PC-3 (cell line): ENCODE results near the gene CASTOR1. TPM values are rescaled to one million over a fixed set of nuclear protein-coding genes. Genes with fewer than 3 reads are reported as not detected.

Experiments
- ATAC-seq: fragments of 200-7000 bp; cut with Tn5 transposase; 2 replicates; pipeline ENCODE4 v1.9.1; 2020; ENCODE audit warnings: mild to moderate bottlenecking, moderate library complexity
- BruUV-seq: library from RNA; stranded (reverse); fragments of 400-500 nt; replicated peaks from 2 replicates; lab custom pipeline; 2021; lab: Mats Ljungman, UMichigan
- CTCF ChIA-PET: fragments of 300-600 bp; sonication (Branson Sonifier 250); formaldehyde crosslinking; loops from one replicate; lab custom pipeline; 2022; ENCODE audit warnings: antibody characterized with exemption; lab: Charles Lee
- POLR2A ChIA-PET: fragments of 300-600 bp; sonication (Branson Sonifier 250); formaldehyde crosslinking; loops from one replicate; lab custom pipeline; 2022; ENCODE audit warnings: antibody characterized with exemption; ENCODE audit not compliant: unreplicated experiment; lab: Charles Lee
- DNase-seq: peaks from one replicate; pipeline ENCODE4 v3.0.0-alpha.2; 2015
- H2AFZ ChIP-seq: fragments of 300-600 bp; sonication (generic); 2 replicates; pipeline ENCODE4 v1.6.0; 2016; ENCODE audit warnings: antibody characterized with exemption, low read length
- H3F3A ChIP-seq: fragments of 300-600 bp; sonication (generic); one replicate; pipeline ENCODE4 v1.6.0; 2017; ENCODE audit warnings: antibody characterized with exemption, low read length, control low read depth, mild to moderate bottlenecking; ENCODE audit not compliant: unreplicated experiment
- H3K27ac ChIP-seq: fragments of 300-600 bp; sonication (generic); 2 replicates; pipeline ENCODE4 v1.5.1; 2016; ENCODE audit warnings: mild to moderate bottlenecking, low read length
- H3K27me3 ChIP-seq: fragments of 300-600 bp; sonication (generic); 2 replicates; pipeline ENCODE4 v1.6.1; 2016; ENCODE audit warnings: low read length, mixed read lengths
- H3K36me3 ChIP-seq: fragments of 300-600 bp; sonication (generic); 2 replicates; pipeline ENCODE4 v1.6.1; 2016; ENCODE audit warnings: low read depth, mixed run types, low read length, mixed read lengths
- H3K4me1 ChIP-seq: fragments of 300-600 bp; sonication (generic); 2 replicates; pipeline ENCODE4 v1.5.1; 2016; ENCODE audit warnings: low read length; ENCODE audit not compliant: insufficient read depth
- H3K4me2 ChIP-seq: fragments of 300-600 bp; sonication (generic); 2 replicates; pipeline ENCODE4 v1.6.0; 2016; ENCODE audit warnings: low read length
- H3K4me3 ChIP-seq: fragments of 300-600 bp; sonication (generic); 2 replicates; pipeline ENCODE4 v1.5.1; 2016; ENCODE audit warnings: mild to moderate bottlenecking, low read length, mixed read lengths
- H3K79me2 ChIP-seq: fragments of 300-600 bp; sonication (generic); 2 replicates; pipeline ENCODE4 v1.6.1; 2017; ENCODE audit warnings: low read length, mixed read lengths
- H3K9ac ChIP-seq: fragments of 300-600 bp; sonication (generic); 2 replicates; pipeline ENCODE4 v1.6.0; 2016; ENCODE audit warnings: mild to moderate bottlenecking, low read length
- H3K9me2 ChIP-seq: fragments of 300-600 bp; sonication (generic); replicated peaks from 2 replicates; pipeline ENCODE4 v1.6.1; 2016; ENCODE audit warnings: mixed run types, low read length, mixed read lengths
- H3K9me3 ChIP-seq: fragments of 300-600 bp; sonication (generic); 2 replicates; pipeline ENCODE4 v1.6.1; 2016; ENCODE audit warnings: low read length, mixed read lengths
- H4K20me1 ChIP-seq: fragments of 300-600 bp; sonication (generic); 2 replicates; pipeline ENCODE4 v1.6.1; 2016; ENCODE audit warnings: low read length, mixed read lengths
- CTCF ChIP-seq: fragments of 300-600 bp; sonication (generic); conservative IDR thresholded peaks from 2 replicates; pipeline ENCODE4 v1.5.1; 2017; ENCODE audit warnings: antibody characterized with exemption, low read depth, mild to moderate bottlenecking, low read length
- EZH2 ChIP-seq: fragments of 300-600 bp; sonication (generic); IDR thresholded peaks from one replicate; pipeline ENCODE4 v1.6.1; 2017; ENCODE audit warnings: antibody characterized with exemption, mild to moderate bottlenecking, low read length; ENCODE audit not compliant: unreplicated experiment
- EZH2phosphoT487 ChIP-seq: fragments of 300-600 bp; sonication (generic); IDR thresholded peaks from 2 replicates; pipeline ENCODE4 v1.6.1; 2018; ENCODE audit warnings: mild to moderate bottlenecking, antibody characterized with exemption, low read length, borderline replicate concordance
- intact Hi-C: fragments of 100-400 bp; cut with micrococcal nuclease; formaldehyde crosslinking; loops from 2 replicates; pipeline ENCODE4 v1.9.0; 2023
- total RNA-seq: library from RNA; depleted of rRNA; stranded (reverse); fragments of >200 nt; gene quantifications from 2 replicates; pipeline ENCODE4 v1.2.3, GENCODE V29; 2014

CASTOR1 gene
- total RNA-seq, 1 experiment from 2014 or later, result 4.2 TPM

DNA sequence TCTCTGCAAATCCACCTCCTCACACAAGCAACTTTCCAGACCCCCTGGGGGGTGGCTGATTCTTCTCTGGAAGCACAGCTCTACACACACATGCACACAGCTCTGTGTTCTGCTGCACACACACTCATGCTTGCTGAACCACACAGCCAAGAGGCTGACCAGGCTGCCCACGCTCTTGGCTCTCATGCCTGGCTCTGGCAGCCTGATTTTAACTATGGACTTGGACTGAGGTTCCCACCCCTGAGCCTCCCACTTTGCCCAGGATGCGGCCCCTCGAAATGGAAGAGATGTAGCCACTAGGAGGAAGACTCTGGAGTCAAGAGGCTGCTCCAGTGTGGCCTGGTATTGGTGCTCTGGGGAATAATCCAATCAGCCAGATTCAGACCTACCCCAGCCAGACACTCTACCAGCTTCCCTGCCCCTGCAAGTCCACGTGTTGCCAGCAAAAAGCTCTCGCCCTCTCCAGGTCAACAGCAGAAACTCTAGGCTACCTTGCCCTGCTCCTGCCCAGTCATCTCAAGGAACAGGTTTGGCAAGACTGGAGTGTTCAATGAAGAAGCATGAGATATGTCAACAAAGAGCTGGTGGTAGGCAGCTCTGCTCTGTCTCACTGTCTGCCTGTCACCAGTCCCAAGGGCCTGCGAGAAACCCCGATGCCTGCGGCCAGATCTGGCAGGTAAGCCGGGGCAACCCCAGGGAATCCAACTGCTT is 8.8 kb upstream of the CASTOR1 start:
- H3K4me3 ChIP-seq, result no peak overlapping the region
- peaks cover 38% of the 10 kb centered on the region for H3K4me1 ChIP-seq
- DNase-seq (peak; percentile 89), ATAC-seq (peak; percentile 75)
- no peaks in the 10 kb centered on the region for H4K20me1 ChIP-seq
- no peaks in the 10 kb centered on the region for H3K27me3 ChIP-seq
- H3K79me2 ChIP-seq, result peaks cover 7% of the 10 kb centered on the region; the same call in 1 of the 2 replicates
- H3K9ac ChIP-seq, result peak overlapping the region; percentile 63
- H2AFZ ChIP-seq, result no peak overlapping the region
- H3K27ac ChIP-seq, result peak overlapping the region; percentile 84
- CTCF ChIA-PET, result interaction anchor here (0.5 to 1.0 kb wide), 2 partner anchors 10 to 133 kb away, joined by 3 to 4 read pairs; no protein-coding TSS in a partner anchor
- POLR2A ChIA-PET, result no interaction called here
- H3K4me2 ChIP-seq, result peak overlapping the region; percentile 54; the same call in 1 of the 2 replicates
- intact Hi-C loops, result no loop called here
- no peaks in the 10 kb centered on the region for H3K9me3 ChIP-seq
- H3K9me2 ChIP-seq, result no peaks in the 10 kb centered on the region
- TF ChIP-seq EZH2phosphoT487, result no peak
- TF ChIP-seq CTCF, result peak; percentile 34; the same call in 1 of the 2 replicates
- no TSS peak for BruUV-seq
- H3K36me3 ChIP-seq, result peaks cover 3% of the 10 kb centered on the region; the same call in 1 of the 2 replicates
- no peaks in the 10 kb centered on the region for H3F3A ChIP-seq

GRCh38 chr22:30297276-30297990 is 8.1 kb upstream of the CASTOR1 start:
- no TSS peak for BruUV-seq
- CTCF ChIA-PET, result no interaction called here
- TF ChIP-seq EZH2phosphoT487 (no peak), CTCF (no peak), EZH2 (no peak)
- DNase-seq, result no peak
- peaks cover 31% of the 10 kb centered on the region for H3K4me1 ChIP-seq
- H3K79me2 ChIP-seq, result peaks cover 6% of the 10 kb centered on the region; the same call in 1 of the 2 replicates
- H3F3A ChIP-seq, result no peaks in the 10 kb centered on the region
- no peak overlapping the region for H3K4me2 ChIP-seq
- no peaks in the 10 kb centered on the region for H3K9me2 ChIP-seq
- POLR2A ChIA-PET, result no interaction called here
- no peaks in the 10 kb centered on the region for H3K9me3 ChIP-seq
- no peak overlapping the region for H3K4me3 ChIP-seq
- H2AFZ ChIP-seq, result no peak overlapping the region
- H3K36me3 ChIP-seq, result peaks cover 6% of the 10 kb centered on the region; the same call in 1 of the 2 replicates
- no peaks in the 10 kb centered on the region for H4K20me1 ChIP-seq
- H3K27me3 ChIP-seq, result no peaks in the 10 kb centered on the region
- ATAC-seq, result no peak
- H3K9ac ChIP-seq, result peak overlapping the region; percentile 63
- intact Hi-C loops, result no loop called here
- peak overlapping the region; percentile 84 for H3K27ac ChIP-seq
